ENCODE measurements around the gene CXCR6.

Gene CXCR6

GRCh38 chr3:45948881-45949280 lies 5.6 kb downstream of the CXCR6 start:
- no peak for DNase-seq (ENCODE audit: low read depth)

GRCh38 chr3:45949432-45949831 lies 6.2 kb downstream of the CXCR6 start:
- no peak for DNase-seq (ENCODE audit: low read depth)

- no peak for DNase-seq (ENCODE audit: low read depth)
These were observed 6.9 kb downstream of the CXCR6 start for GRCh38 chr3:45950131-45950530.

- DNase-seq (ENCODE audit: low read depth) = no peak
These were observed 7.7 kb downstream of the CXCR6 start for GRCh38 chr3:45950686-45951600.

GRCh38 chr3:45951946-45952345 lies 8.7 kb downstream of the CXCR6 start:
- DNase-seq (ENCODE audit: low read depth) = no peak

GRCh38 chr3:45952456-45952855 lies 9.2 kb downstream of the CXCR6 start:
- DNase-seq (ENCODE audit: low read depth) = no peak

- no peak for DNase-seq (ENCODE audit: low read depth)
These were observed 10.3 kb downstream of the CXCR6 start for GRCh38 chr3:45953536-45953935.

GRCh38 chr3:45954306-45954705 lies 11.0 kb downstream of the CXCR6 start:
- no peak for DNase-seq (ENCODE audit: low read depth)

GRCh38 chr3:45955017-45955647 lies 11.9 kb downstream of the CXCR6 start:
- DNase-seq (ENCODE audit: low read depth) = no peak

- no peak for DNase-seq (ENCODE audit: low read depth)
These were observed 12.4 kb downstream of the CXCR6 start for GRCh38 chr3:45955706-45956105.

GRCh38 chr3:45957586-45957985 lies 14.3 kb downstream of the CXCR6 start:
- no peak for DNase-seq (ENCODE audit: low read depth)

- no peak for DNase-seq (ENCODE audit: low read depth)
These were observed 15.1 kb downstream of the CXCR6 start for GRCh38 chr3:45958321-45958791.

GRCh38 chr3:45959201-45959600 lies 15.9 kb downstream of the CXCR6 start:
- DNase-seq (ENCODE audit: low read depth) = no peak

GRCh38 chr3:45960289-45960688 lies 17.0 kb downstream of the CXCR6 start:
- no peak for DNase-seq (ENCODE audit: low read depth)

GRCh38 chr3:45962033-45962432 lies 18.8 kb downstream of the CXCR6 start:
- no peak for DNase-seq (ENCODE audit: low read depth)

GRCh38 chr3:45964139-45964538 lies 20.9 kb downstream of the CXCR6 start:
- no peak for DNase-seq (ENCODE audit: low read depth)

- no peak for DNase-seq (ENCODE audit: low read depth)
These were observed 22.0 kb downstream of the CXCR6 start for GRCh38 chr3:45965253-45965652.

GRCh38 chr3:45965653-45966052 lies 22.4 kb downstream of the CXCR6 start:
- no peak for DNase-seq (ENCODE audit: low read depth)

GRCh38 chr3:45966371-45966791 lies 23.1 kb downstream of the CXCR6 start:
- DNase-seq (ENCODE audit: low read depth) = no peak

- no peak for DNase-seq (ENCODE audit: low read depth)
These were observed 23.8 kb downstream of the CXCR6 start for GRCh38 chr3:45966950-45967640.

- DNase-seq (ENCODE audit: low read depth) = no peak
These were observed 24.5 kb downstream of the CXCR6 start for GRCh38 chr3:45967724-45968123.

GRCh38 chr3:45968149-45968548 lies 24.9 kb downstream of the CXCR6 start:
- DNase-seq (ENCODE audit: low read depth) = no peak

GRCh38 chr3:45968706-45969105 lies 25.4 kb downstream of the CXCR6 start:
- no peak for DNase-seq (ENCODE audit: low read depth)
